ENCODE results near the gene MSGN1.

Gene MSGN1

DNA sequence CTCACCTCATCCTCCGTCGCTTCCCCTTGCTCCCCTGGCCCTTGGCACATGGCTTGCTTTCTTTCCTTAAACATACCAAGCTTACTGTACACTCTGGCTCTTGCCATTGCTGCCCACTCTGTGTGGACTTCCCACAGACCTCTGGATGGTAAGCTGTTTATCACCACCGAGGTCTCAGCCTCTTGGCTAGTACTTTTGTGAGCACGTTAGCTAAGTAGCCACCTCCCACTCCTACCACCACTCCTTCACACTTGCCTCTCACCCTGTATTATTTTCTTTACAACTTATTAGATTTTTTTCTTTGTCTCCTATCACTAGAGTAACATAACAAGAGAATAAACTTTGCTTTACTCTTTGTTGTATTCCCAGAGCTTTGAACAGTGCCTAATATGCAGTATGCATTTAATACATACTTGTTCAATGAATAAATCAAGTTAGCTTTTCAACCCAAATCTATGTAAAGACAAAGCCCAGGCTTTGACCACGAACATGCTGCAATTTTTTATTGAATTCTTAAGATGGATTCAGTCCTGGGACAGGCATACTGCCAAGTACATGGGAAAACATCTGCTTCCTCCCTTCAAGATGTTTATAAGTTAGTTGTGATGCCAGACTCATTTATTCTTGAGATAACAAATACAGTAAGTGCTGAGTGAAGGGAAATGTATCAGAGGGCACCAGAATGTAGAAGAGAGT, 25.0 kb upstream of the MSGN1 start:
- no peak overlapping the region for H2AFZ ChIP-seq (ENCODE audit: low read length)
- TF ChIP-seq EZH2 (IDR thresholded peaks at IDR 0.05; ENCODE audit: borderline replicate concordance, low read length) = no peak
- TF ChIP-seq, protein P1, sequence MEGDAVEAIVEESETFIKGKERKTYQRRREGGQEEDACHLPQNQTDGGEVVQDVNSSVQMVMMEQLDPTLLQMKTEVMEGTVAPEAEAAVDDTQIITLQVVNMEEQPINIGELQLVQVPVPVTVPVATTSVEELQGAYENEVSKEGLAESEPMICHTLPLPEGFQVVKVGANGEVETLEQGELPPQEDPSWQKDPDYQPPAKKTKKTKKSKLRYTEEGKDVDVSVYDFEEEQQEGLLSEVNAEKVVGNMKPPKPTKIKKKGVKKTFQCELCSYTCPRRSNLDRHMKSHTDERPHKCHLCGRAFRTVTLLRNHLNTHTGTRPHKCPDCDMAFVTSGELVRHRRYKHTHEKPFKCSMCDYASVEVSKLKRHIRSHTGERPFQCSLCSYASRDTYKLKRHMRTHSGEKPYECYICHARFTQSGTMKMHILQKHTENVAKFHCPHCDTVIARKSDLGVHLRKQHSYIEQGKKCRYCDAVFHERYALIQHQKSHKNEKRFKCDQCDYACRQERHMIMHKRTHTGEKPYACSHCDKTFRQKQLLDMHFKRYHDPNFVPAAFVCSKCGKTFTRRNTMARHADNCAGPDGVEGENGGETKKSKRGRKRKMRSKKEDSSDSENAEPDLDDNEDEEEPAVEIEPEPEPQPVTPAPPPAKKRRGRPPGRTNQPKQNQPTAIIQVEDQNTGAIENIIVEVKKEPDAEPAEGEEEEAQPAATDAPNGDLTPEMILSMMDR (IDR thresholded peaks at IDR 0.05; ENCODE audit: low read length) = no peak
- no peaks in the 10 kb centered on the region for H3K4me1 ChIP-seq (ENCODE audit: insufficient read depth, low read length, severe bottlenecking)
- no peak overlapping the region for H3K4me2 ChIP-seq (ENCODE audit: low read length)
- H3K9me3 ChIP-seq (ENCODE audit: low read length) = no peaks in the 10 kb centered on the region
- no peaks in the 10 kb centered on the region for H3K36me3 ChIP-seq (ENCODE audit: insufficient read depth, low read length)
- no peaks in the 10 kb centered on the region for H3K79me2 ChIP-seq (ENCODE audit: insufficient read depth, low read length)
- H3F3A ChIP-seq (ENCODE audit: insufficient read depth, low read length) = no peaks in the 10 kb centered on the region
- 0 out of 2 replicates have a peak, but pooled peaks cover 3% of the 10 kb centered on the region for H3K27me3 ChIP-seq (ENCODE audit: insufficient read depth, low read length)
- no peaks in the 10 kb centered on the region for H4K20me1 ChIP-seq (ENCODE audit: insufficient read depth, low read length)
- H3K9me2 ChIP-seq (ENCODE audit: low read depth, low read length) = no peaks in the 10 kb centered on the region
- no peak overlapping the region for H3K4me3 ChIP-seq (ENCODE audit: low read depth, low read length, poor library complexity, severe bottlenecking)
- H3K27ac ChIP-seq (ENCODE audit: low read depth, low read length, poor library complexity, severe bottlenecking) = no peak overlapping the region
- no peak overlapping the region for H3K9ac ChIP-seq (ENCODE audit: low read length)

DNA sequence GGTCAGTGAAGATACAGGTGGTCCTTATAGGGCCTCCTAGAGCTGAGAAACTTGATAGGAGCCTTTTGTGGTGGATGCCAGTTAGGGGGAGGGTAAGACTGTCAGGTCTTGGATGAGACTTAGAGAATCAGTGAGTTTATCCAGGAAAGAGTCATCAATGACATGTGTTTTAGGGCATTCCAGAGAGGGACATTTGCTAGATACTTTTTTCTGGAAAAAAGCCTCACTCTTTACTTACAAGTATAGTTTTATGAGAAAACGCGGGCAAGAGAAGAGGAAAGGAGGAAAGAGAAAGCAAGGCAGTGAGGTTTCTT, 24.5 kb upstream of the MSGN1 start:
- 0 out of 2 replicates have a peak, but pooled peaks cover 3% of the 10 kb centered on the region for H3K27me3 ChIP-seq (ENCODE audit: insufficient read depth, low read length)
- no peaks in the 10 kb centered on the region for H3F3A ChIP-seq (ENCODE audit: insufficient read depth, low read length)
- H2AFZ ChIP-seq (ENCODE audit: low read length) = no peak overlapping the region
- H3K27ac ChIP-seq (ENCODE audit: low read depth, low read length, poor library complexity, severe bottlenecking) = no peak overlapping the region
- H3K4me2 ChIP-seq (ENCODE audit: low read length) = no peak overlapping the region
- no peaks in the 10 kb centered on the region for H3K4me1 ChIP-seq (ENCODE audit: insufficient read depth, low read length, severe bottlenecking)
- H3K9ac ChIP-seq (ENCODE audit: low read length) = no peak overlapping the region
- TF ChIP-seq, protein P1 (IDR thresholded peaks at IDR 0.05; ENCODE audit: low read length) = no peak
- TF ChIP-seq EZH2 (IDR thresholded peaks at IDR 0.05; ENCODE audit: borderline replicate concordance, low read length) = no peak
- no peak overlapping the region for H3K4me3 ChIP-seq (ENCODE audit: low read depth, low read length, poor library complexity, severe bottlenecking)
- H3K9me2 ChIP-seq (ENCODE audit: low read depth, low read length) = no peaks in the 10 kb centered on the region
- no peaks in the 10 kb centered on the region for H3K79me2 ChIP-seq (ENCODE audit: insufficient read depth, low read length)
- H3K9me3 ChIP-seq (ENCODE audit: low read length) = no peaks in the 10 kb centered on the region
- no peaks in the 10 kb centered on the region for H4K20me1 ChIP-seq (ENCODE audit: insufficient read depth, low read length)
- no peaks in the 10 kb centered on the region for H3K36me3 ChIP-seq (ENCODE audit: insufficient read depth, low read length)

DNA sequence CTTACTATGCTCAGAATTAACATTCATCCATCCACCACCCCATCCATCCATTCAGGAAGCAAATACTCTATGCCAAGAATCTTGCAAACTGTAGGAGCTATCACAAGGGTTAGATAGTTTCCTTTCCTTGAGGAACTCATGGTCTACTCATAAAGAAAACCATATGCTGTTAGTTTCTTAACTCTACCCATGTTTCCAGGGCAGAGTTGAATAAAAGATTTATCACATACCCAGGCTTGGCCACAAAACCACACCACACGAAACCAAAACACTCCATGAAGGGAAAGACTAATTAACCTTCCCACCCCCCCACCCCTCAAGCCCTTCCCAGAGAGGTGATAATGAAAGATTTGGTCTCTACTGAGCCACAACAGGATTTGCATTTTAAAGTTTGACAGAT, 23.7 kb upstream of the MSGN1 start:
- no peaks in the 10 kb centered on the region for H3K4me1 ChIP-seq (ENCODE audit: insufficient read depth, low read length, severe bottlenecking)
- H4K20me1 ChIP-seq (ENCODE audit: insufficient read depth, low read length) = no peaks in the 10 kb centered on the region
- H2AFZ ChIP-seq (ENCODE audit: low read length) = no peak overlapping the region
- no peak overlapping the region for H3K4me2 ChIP-seq (ENCODE audit: low read length)
- H3K4me3 ChIP-seq (ENCODE audit: low read depth, low read length, poor library complexity, severe bottlenecking) = no peak overlapping the region
- no peak for TF ChIP-seq EZH2 (IDR thresholded peaks at IDR 0.05; ENCODE audit: borderline replicate concordance, low read length)
- TF ChIP-seq, protein P1 (IDR thresholded peaks at IDR 0.05; ENCODE audit: low read length) = no peak
- 0 out of 2 replicates have a peak, but pooled peaks cover 3% of the 10 kb centered on the region for H3K27me3 ChIP-seq (ENCODE audit: insufficient read depth, low read length)
- H3K27ac ChIP-seq (ENCODE audit: low read depth, low read length, poor library complexity, severe bottlenecking) = no peak overlapping the region
- H3K9me2 ChIP-seq (ENCODE audit: low read depth, low read length) = no peaks in the 10 kb centered on the region
- no peaks in the 10 kb centered on the region for H3F3A ChIP-seq (ENCODE audit: insufficient read depth, low read length)
- H3K79me2 ChIP-seq (ENCODE audit: insufficient read depth, low read length) = no peaks in the 10 kb centered on the region
- H3K9ac ChIP-seq (ENCODE audit: low read length) = no peak overlapping the region
- no peaks in the 10 kb centered on the region for H3K36me3 ChIP-seq (ENCODE audit: insufficient read depth, low read length)
- H3K9me3 ChIP-seq (ENCODE audit: low read length) = no peaks in the 10 kb centered on the region

Data from OCI-LY1 (cell line).